ENCODE data around the gene TOMM5. TPM values are rescaled to one million over a fixed set of nuclear protein-coding genes. Genes with fewer than 3 reads are reported as not detected.

The TOMM5 gene
- total and polyA plus RNA-seq, 2 of the 13 experiments (the other 11 are each of a cell fraction or from before 2014, with no cell fraction given): 147 to 315 TPM

DNA sequence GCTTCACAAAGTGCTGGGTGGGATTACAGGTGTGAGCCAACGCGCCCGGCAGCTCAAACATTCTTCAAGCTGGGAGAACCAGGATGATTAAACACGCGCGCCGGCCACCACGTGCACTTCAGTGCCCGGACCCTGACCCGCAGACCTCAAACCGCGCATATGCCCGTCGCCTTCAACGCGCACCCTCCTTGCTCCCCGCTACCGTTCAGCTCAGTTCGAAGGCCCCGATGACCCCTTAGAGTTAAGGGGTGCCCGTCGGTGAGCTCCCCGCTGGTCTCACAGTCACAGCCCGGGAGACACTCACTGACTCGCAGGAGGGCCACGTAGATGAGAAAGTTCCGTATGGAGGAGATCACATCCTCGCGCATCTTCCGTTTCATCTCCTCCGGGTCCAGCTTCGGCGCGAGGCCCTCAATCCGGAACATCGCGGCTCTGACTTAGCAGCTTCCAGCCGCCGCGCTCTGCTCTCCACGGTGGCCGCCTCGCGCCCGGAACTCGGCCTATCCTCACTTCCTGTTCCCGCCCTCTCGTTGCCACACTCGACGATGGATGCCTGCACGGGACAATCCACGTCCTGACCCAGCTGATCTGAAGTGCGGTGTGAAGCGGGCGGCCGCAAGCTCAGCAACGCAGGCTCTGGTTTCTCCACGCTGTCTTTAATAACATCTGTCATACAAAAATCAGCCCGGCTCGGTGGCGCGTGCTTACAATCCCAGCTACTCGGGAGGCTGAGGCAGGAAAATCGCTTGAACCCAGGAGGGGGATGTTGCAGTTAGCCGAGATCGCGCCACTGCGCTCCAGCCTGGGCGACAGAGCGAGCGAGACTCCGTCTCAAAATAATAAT is at the start of gene TOMM5 (continued):
- TF ChIP-seq, protein P1, sequence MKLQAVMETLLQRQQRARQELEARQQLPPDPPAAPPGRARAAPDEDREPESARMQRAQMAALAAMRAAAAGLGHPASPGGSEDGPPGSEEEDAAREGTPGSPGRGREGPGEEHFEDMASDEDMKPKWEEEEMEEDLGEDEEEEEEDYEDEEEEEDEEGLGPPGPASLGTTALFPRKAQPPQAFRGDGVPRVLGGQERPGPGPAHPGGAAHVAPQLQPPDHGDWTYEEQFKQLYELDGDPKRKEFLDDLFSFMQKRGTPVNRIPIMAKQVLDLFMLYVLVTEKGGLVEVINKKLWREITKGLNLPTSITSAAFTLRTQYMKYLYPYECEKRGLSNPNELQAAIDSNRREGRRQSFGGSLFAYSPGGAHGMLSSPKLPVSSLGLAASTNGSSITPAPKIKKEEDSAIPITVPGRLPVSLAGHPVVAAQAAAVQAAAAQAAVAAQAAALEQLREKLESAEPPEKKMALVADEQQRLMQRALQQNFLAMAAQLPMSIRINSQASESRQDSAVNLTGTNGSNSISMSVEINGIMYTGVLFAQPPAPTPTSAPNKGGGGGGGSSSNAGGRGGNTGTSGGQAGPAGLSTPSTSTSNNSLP (IDR thresholded peaks at IDR 0.05; ENCODE audit: low read depth, low read length): peak; percentile 22; the same call in 1 of the 2 replicates
- TF ChIP-seq, protein P2, sequence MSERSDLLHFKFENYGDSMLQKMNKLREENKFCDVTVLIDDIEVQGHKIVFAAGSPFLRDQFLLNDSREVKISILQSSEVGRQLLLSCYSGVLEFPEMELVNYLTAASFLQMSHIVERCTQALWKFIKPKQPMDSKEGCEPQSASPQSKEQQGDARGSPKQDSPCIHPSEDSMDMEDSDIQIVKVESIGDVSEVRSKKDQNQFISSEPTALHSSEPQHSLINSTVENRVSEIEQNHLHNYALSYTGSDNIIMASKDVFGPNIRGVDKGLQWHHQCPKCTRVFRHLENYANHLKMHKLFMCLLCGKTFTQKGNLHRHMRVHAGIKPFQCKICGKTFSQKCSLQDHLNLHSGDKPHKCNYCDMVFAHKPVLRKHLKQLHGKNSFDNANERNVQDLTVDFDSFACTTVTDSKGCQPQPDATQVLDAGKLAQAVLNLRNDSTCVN (CRISPR knock-in tag; IDR thresholded peaks at IDR 0.05; ENCODE audit: borderline replicate concordance): peak; percentile 80; the same call in 1 of the 2 replicates
- TF ChIP-seq, protein P3, sequence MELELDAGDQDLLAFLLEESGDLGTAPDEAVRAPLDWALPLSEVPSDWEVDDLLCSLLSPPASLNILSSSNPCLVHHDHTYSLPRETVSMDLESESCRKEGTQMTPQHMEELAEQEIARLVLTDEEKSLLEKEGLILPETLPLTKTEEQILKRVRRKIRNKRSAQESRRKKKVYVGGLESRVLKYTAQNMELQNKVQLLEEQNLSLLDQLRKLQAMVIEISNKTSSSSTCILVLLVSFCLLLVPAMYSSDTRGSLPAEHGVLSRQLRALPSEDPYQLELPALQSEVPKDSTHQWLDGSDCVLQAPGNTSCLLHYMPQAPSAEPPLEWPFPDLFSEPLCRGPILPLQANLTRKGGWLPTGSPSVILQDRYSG (CRISPR knock-in tag; IDR thresholded peaks at IDR 0.05): peak; percentile 93
- TF ChIP-seq ZBTB7B (CRISPR knock-in tag; IDR thresholded peaks at IDR 0.05) (0 out of 2 replicates have a peak, but pooled peaks have one; percentile 38), KAT2B (IDR thresholded peaks at IDR 0.05; ENCODE audit: borderline replicate concordance, low read depth, low read length) (no peak), ZNF816 (CRISPR knock-in tag; IDR thresholded peaks at IDR 0.05; ENCODE audit: borderline replicate concordance) (peak; percentile 62; the same call in 1 of the 2 replicates), CCDC6 (CRISPR knock-in tag; IDR thresholded peaks at IDR 0.05) (peak; percentile 82), ASH2L (IDR thresholded peaks at IDR 0.05; ENCODE audit: insufficient read length, low read depth, low read length) (peak; percentile 89), ISL2 (CRISPR knock-in tag; IDR thresholded peaks at IDR 0.05) (peak; percentile 86), SKI (IDR thresholded peaks at IDR 0.05; ENCODE audit: partially characterized antibody) (peak; percentile 20), SIN3B (IDR thresholded peaks at IDR 0.05; ENCODE audit: low read length) (peak; percentile 59; the same call in 1 of the 2 replicates), ZNF501 (CRISPR knock-in tag; IDR thresholded peaks at IDR 0.05) (peak; percentile 98), MTF1 (CRISPR knock-in tag; IDR thresholded peaks at IDR 0.05) (peak; percentile 84; the same call in 1 of the 2 replicates), BRD4 (CRISPR knock-in tag; IDR thresholded peaks at IDR 0.05) (peak; percentile 94; the same call in 1 of the 2 replicates)
- TF ChIP-seq, protein P4, sequence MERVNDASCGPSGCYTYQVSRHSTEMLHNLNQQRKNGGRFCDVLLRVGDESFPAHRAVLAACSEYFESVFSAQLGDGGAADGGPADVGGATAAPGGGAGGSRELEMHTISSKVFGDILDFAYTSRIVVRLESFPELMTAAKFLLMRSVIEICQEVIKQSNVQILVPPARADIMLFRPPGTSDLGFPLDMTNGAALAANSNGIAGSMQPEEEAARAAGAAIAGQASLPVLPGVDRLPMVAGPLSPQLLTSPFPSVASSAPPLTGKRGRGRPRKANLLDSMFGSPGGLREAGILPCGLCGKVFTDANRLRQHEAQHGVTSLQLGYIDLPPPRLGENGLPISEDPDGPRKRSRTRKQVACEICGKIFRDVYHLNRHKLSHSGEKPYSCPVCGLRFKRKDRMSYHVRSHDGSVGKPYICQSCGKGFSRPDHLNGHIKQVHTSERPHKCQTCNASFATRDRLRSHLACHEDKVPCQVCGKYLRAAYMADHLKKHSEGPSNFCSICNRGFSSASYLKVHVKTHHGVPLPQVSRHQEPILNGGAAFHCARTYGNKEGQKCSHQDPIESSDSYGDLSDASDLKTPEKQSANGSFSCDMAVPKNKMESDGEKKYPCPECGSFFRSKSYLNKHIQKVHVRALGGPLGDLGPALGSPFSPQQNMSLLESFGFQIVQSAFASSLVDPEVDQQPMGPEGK (CRISPR knock-in tag; IDR thresholded peaks at IDR 0.05): peak; percentile 45; the same call in 1 of the 2 replicates
- TF ChIP-seq, protein P5, sequence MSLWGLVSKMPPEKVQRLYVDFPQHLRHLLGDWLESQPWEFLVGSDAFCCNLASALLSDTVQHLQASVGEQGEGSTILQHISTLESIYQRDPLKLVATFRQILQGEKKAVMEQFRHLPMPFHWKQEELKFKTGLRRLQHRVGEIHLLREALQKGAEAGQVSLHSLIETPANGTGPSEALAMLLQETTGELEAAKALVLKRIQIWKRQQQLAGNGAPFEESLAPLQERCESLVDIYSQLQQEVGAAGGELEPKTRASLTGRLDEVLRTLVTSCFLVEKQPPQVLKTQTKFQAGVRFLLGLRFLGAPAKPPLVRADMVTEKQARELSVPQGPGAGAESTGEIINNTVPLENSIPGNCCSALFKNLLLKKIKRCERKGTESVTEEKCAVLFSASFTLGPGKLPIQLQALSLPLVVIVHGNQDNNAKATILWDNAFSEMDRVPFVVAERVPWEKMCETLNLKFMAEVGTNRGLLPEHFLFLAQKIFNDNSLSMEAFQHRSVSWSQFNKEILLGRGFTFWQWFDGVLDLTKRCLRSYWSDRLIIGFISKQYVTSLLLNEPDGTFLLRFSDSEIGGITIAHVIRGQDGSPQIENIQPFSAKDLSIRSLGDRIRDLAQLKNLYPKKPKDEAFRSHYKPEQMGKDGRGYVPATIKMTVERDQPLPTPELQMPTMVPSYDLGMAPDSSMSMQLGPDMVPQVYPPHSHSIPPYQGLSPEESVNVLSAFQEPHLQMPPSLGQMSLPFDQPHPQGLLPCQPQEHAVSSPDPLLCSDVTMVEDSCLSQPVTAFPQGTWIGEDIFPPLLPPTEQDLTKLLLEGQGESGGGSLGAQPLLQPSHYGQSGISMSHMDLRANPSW (CRISPR knock-in tag; IDR thresholded peaks at IDR 0.05; ENCODE audit: borderline replicate concordance): no peak
- TF ChIP-seq, protein P6, sequence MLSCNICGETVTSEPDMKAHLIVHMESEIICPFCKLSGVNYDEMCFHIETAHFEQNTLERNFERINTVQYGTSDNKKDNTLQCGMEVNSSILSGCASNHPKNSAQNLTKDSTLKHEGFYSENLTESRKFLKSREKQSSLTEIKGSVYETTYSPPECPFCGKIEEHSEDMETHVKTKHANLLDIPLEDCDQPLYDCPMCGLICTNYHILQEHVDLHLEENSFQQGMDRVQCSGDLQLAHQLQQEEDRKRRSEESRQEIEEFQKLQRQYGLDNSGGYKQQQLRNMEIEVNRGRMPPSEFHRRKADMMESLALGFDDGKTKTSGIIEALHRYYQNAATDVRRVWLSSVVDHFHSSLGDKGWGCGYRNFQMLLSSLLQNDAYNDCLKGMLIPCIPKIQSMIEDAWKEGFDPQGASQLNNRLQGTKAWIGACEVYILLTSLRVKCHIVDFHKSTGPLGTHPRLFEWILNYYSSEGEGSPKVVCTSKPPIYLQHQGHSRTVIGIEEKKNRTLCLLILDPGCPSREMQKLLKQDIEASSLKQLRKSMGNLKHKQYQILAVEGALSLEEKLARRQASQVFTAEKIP (CRISPR knock-in tag; IDR thresholded peaks at IDR 0.05; ENCODE audit: borderline replicate concordance): no peak

All from HepG2 (cell line).